Measurements from ENCODE around the gene SNTA1.
"Not testable (repeated sequence)": the region's sequence is repeated elsewhere in the genome, so short reads cannot be mapped to it uniquely, and the experiment has no call there.

Gene SNTA1

GRCh38 chr20:33465481-33466302 is 22.1 kb upstream of the SNTA1 start:
- peak; percentile 70 for DNase-seq (ENCODE audit: low spot score)

- not testable (repeated sequence) for DNase-seq (ENCODE audit: low spot score)
Measured at GRCh38 chr20:33464759-33465158, 21.2 kb upstream of the SNTA1 start.

- DNase-seq (ENCODE audit: low spot score), result no peak
Measured at GRCh38 chr20:33463332-33464101, 20.0 kb upstream of the SNTA1 start.

GRCh38 chr20:33460711-33461110 is 17.1 kb upstream of the SNTA1 start:
- DNase-seq (ENCODE audit: low spot score), result no peak

- DNase-seq (ENCODE audit: low spot score), result no peak
Measured at GRCh38 chr20:33459599-33459998, 16.0 kb upstream of the SNTA1 start.

GRCh38 chr20:33456916-33457642 is 13.5 kb upstream of the SNTA1 start:
- peak; percentile 75 for DNase-seq (ENCODE audit: low spot score)

- DNase-seq (ENCODE audit: low spot score), result peak; percentile 64
Measured at GRCh38 chr20:33450867-33451266, 7.3 kb upstream of the SNTA1 start.

- no peak for DNase-seq (ENCODE audit: low spot score)
Measured at GRCh38 chr20:33445881-33446625, 2.5 kb upstream of the SNTA1 start.

- no peak for DNase-seq (ENCODE audit: low spot score)
Measured at GRCh38 chr20:33444797-33445560, 1.4 kb upstream of the SNTA1 start.

GRCh38 chr20:33443006-33443511 is 504 bp downstream of the SNTA1 start:
- DNase-seq (ENCODE audit: low spot score), result no peak

- DNase-seq (ENCODE audit: low spot score), result no peak
Measured at GRCh38 chr20:33442136-33443005, 1.2 kb downstream of the SNTA1 start.

GRCh38 chr20:33441142-33441955 is 2.2 kb downstream of the SNTA1 start:
- DNase-seq (ENCODE audit: low spot score), result no peak

- DNase-seq (ENCODE audit: low spot score), result not testable (repeated sequence)
Measured at GRCh38 chr20:33440562-33440961, 3.0 kb downstream of the SNTA1 start.

- DNase-seq (ENCODE audit: low spot score), result no peak
Measured at GRCh38 chr20:33438481-33438880, 5.1 kb downstream of the SNTA1 start.

GRCh38 chr20:33437141-33437911 is 6.2 kb downstream of the SNTA1 start:
- DNase-seq (ENCODE audit: low spot score), result no peak

GRCh38 chr20:33434434-33434833 is 9.1 kb downstream of the SNTA1 start:
- DNase-seq (ENCODE audit: low spot score), result no peak

- no peak for DNase-seq (ENCODE audit: low spot score)
Measured at GRCh38 chr20:33433465-33434234, 9.9 kb downstream of the SNTA1 start.

All from COLO829 (cell line).